WTC11 (cell line): ENCODE measurements around the gene VSNL1.

Experiments
- AFF4 ChIP-seq: sonication (generic); formaldehyde crosslinking; IDR thresholded peaks from 2 replicates; pipeline ENCODE4 v1.8.1; 2023; ENCODE audit warnings: mild to moderate bottlenecking, missing genetic modification reagents, borderline replicate concordance
- ATF3 ChIP-seq: sonication (generic); formaldehyde crosslinking; conservative IDR thresholded peaks from 2 replicates; pipeline ENCODE4 v1.8.1; 2022; ENCODE audit warnings: mild to moderate bottlenecking, missing genetic modification reagents
- ATF6 ChIP-seq: sonication (generic); formaldehyde crosslinking; IDR thresholded peaks from 2 replicates; pipeline ENCODE4 v1.8.1; 2023; ENCODE audit warnings: mild to moderate bottlenecking, missing genetic modification reagents
- CTCF ChIP-seq: fragments of 200-600 bp; IDR thresholded peaks from 2 replicates; pipeline ENCODE4 v1.8.0; 2022; ENCODE audit warnings: antibody characterized with exemption
- E2F1 ChIP-seq: sonication (generic); formaldehyde crosslinking; IDR thresholded peaks from 2 replicates; pipeline ENCODE4 v1.8.0; 2022; ENCODE audit warnings: mild to moderate bottlenecking, missing genetic modification reagents
- E2F4 ChIP-seq: sonication (generic); formaldehyde crosslinking; IDR thresholded peaks from 2 replicates; pipeline ENCODE4 v1.8.1; 2022; ENCODE audit warnings: low read depth, mild to moderate bottlenecking, moderate library complexity, missing genetic modification reagents, borderline replicate concordance
- GABPB1 ChIP-seq: sonication (generic); formaldehyde crosslinking; IDR thresholded peaks from 2 replicates; pipeline ENCODE4 v1.8.1; 2023; ENCODE audit warnings: mild to moderate bottlenecking, missing genetic modification reagents
- GTF2I ChIP-seq: fragments of 250-450 bp; sonication (Bioruptor Pico); conservative IDR thresholded peaks from 2 replicates; pipeline ENCODE4 v1.4.0; 2021; ENCODE audit warnings: mild to moderate bottlenecking
- HMGXB4 ChIP-seq: sonication (generic); formaldehyde crosslinking; IDR thresholded peaks from 2 replicates; pipeline ENCODE4 v1.8.1; 2023; ENCODE audit warnings: mild to moderate bottlenecking, moderate library complexity, missing genetic modification reagents
- NR2C2 ChIP-seq: sonication (generic); formaldehyde crosslinking; IDR thresholded peaks from 2 replicates; pipeline ENCODE4 v1.8.0; 2022; ENCODE audit warnings: mild to moderate bottlenecking, missing genetic modification reagents
- PRDM15 ChIP-seq: sonication (generic); formaldehyde crosslinking; IDR thresholded peaks from 2 replicates; pipeline ENCODE4 v1.8.0; 2022; ENCODE audit warnings: missing genetic modification reagents
- TCF7 ChIP-seq: sonication (generic); formaldehyde crosslinking; IDR thresholded peaks from 2 replicates; pipeline ENCODE4 v1.8.0; 2022; ENCODE audit warnings: mild to moderate bottlenecking, low read depth, missing genetic modification reagents, moderate library complexity
- TEAD4 ChIP-seq: sonication (generic); formaldehyde crosslinking; IDR thresholded peaks from 2 replicates; pipeline ENCODE4 v1.8.0; 2022; ENCODE audit warnings: mild to moderate bottlenecking, missing genetic modification reagents
- ZNF317 ChIP-seq: sonication (generic); formaldehyde crosslinking; IDR thresholded peaks from 2 replicates; pipeline ENCODE4 v1.8.1; 2023; ENCODE audit warnings: low read depth, mild to moderate bottlenecking, moderate library complexity, missing genetic modification reagents, borderline replicate concordance

- TF ChIP-seq TEAD4 (CRISPR knock-in tag) (no peak), ATF6 (CRISPR knock-in tag) (no peak), GABPB1 (CRISPR knock-in tag) (no peak), ZNF317 (CRISPR knock-in tag) (no peak), CTCF (no peak), HMGXB4 (CRISPR knock-in tag) (no peak), E2F1 (CRISPR knock-in tag) (no peak), ATF3 (no peak), GTF2I (CRISPR knock-in tag) (no peak), TCF7 (CRISPR knock-in tag) (no peak), NR2C2 (CRISPR knock-in tag) (no peak), PRDM15 (CRISPR knock-in tag) (no peak), AFF4 (CRISPR knock-in tag) (no peak), E2F4 (CRISPR knock-in tag) (no peak)
Measured at GRCh38 chr2:17615147-17615546, 74.7 kb downstream of the VSNL1 start.
